ENCODE results near the gene TMEM187. TPM values are rescaled to one million over a fixed set of nuclear protein-coding genes. Genes with fewer than 3 reads are reported as not detected.
A peak's percentile ranks its signal among the peaks of the same experiment; 100 is the strongest.

TMEM187 gene
- total and polyA plus RNA-seq, 2 donors (not counting 1 experiment from before 2014, with no cell fraction given), result 5.5 to 6.4 TPM

GRCh38 chrX:153926552-153926857 is 46.0 kb upstream of the TMEM187 start:
- ATAC-seq (ENCODE audit: low read depth), result peak; percentile 1
- CTCF ChIA-PET, result interaction anchor here (0.9 to 13.1 kb wide), 4 partner anchors 12 to 45 kb away, joined by 3 to 325 read pairs (median 4); partner anchors contain the start of gene RENBP
- POLR2A ChIA-PET, result interaction anchor here (0.8 to 5.2 kb wide), 15 partner anchors 9 to 564 kb away, joined by 3 to 58 read pairs (median 5); partner anchors contain the start of genes HCFC1, IDH3G, L1CAM and RENBP

More at GRCh38 chrX:153926552-153926857, 46.0 kb upstream of the TMEM187 start:
- WGBS (ENCODE audit: insufficient coverage), result 0% methylated on average over 1 of the region's 4 CpGs
- Histone ChIP-seq H3K79me2 (ENCODE audit: control insufficient read depth, insufficient read depth, low read length) (peaks cover 31% of the 10 kb centered on the region), H3K9me3 (ENCODE audit: control extremely low read depth in 1 of 3, control insufficient read depth in 2 of 3, insufficient read depth in 1 of 3, low read length in 2 of 3) (no peaks in the 10 kb centered on the region), H3K4me2 (replicated peaks; ENCODE audit: low read depth, low read length, poor library complexity, severe bottlenecking) (peak overlapping the region; percentile 98), H3K27ac (ENCODE audit: low read length in 2 of 2) (peak overlapping the region; percentile 96 to 98), H4K20me1 (ENCODE audit: control insufficient read depth, insufficient read depth, low read length, poor library complexity, severe bottlenecking) (peaks cover 19% of the 10 kb centered on the region), H3K27me3 (replicated peaks in 1 of 4; ENCODE audit: control extremely low read depth in 1 of 4, control insufficient read depth in 3 of 4, insufficient read depth in 4 of 4, low read length in 3 of 4) (no peaks in the 10 kb centered on the region), H3K36me3 (replicated peaks in 1 of 2; ENCODE audit: control extremely low read depth in 1 of 2, control insufficient read depth in 1 of 2, extremely low read depth in 1 of 2, insufficient read depth in 2 of 2, low read length in 1 of 2) (peaks cover 0 to 21% of the 10 kb centered on the region in 2 experiments), H3K9ac (ENCODE audit: low read length) (peak overlapping the region; percentile 96), H3K4me3 (ENCODE audit: control extremely low read depth in 1 of 5, extremely low read depth in 1 of 5, insufficient read depth in 1 of 5, low read depth in 2 of 5, low read length in 4 of 5) (peak overlapping the region; percentile 8 to 88 (median 77)), H3K4me1 (ENCODE audit: control insufficient read depth in 2 of 2, insufficient read depth in 2 of 2, low read length in 2 of 2) (peaks cover 43 to 61% of the 10 kb centered on the region in 2 donors), H2AFZ (ENCODE audit: insufficient read depth, low read depth, low read length, poor library complexity, severe bottlenecking) (no peak overlapping the region)
- no peak for DNase-seq
- TF ChIP-seq CTCF (IDR thresholded peaks at IDR 0.05) (no peak), EZH2 (IDR thresholded peaks at IDR 0.05; ENCODE audit: borderline replicate concordance, insufficient read depth, low read depth, low read length, poor library complexity, severe bottlenecking) (no peak)
- no peaks in the 10 kb centered on the region for H3K9me3 Mint-ChIP-seq (ENCODE audit: insufficient read depth)
- intact Hi-C loops (cut with micrococcal nuclease), result loop anchor here (1.0 to 5.0 kb wide), 3 partner anchors 9 to 444 kb away; partner anchors contain the start of genes L1CAM and NAA10
- peak overlapping the region; percentile 98 for H3K27ac Mint-ChIP-seq
- no peaks in the 10 kb centered on the region for H3K27me3 Mint-ChIP-seq
- peak overlapping the region; percentile 92 for H3K4me3 Mint-ChIP-seq
- peaks cover 46% of the 10 kb centered on the region for H3K4me1 Mint-ChIP-seq
